Dermis microvascular lymphatic vessel endothelial cell (primary cell): ENCODE measurements around the gene ERCC8. TPM values are rescaled to one million over a fixed set of nuclear protein-coding genes. Genes with fewer than 3 reads are reported as not detected.
"Not testable (repeated sequence)": the region's sequence is repeated elsewhere in the genome, so short reads cannot be mapped to it uniquely, and the experiment has no call there.

Source experiments
- DNase-seq, 2 donors: peaks; one replicate each; pipeline versions ENCODE4 v3.0.0 to v3.0.0-alpha.2; 2010; ENCODE audit warnings: low read depth in 2 of 2
- total RNA-seq: library from RNA; depleted of rRNA; stranded (reverse); fragments of >200 nt; gene quantifications from 2 replicates; pipeline ENCODE4 v1.2.1, GENCODE V29; 2014

ERCC8 gene
- total RNA-seq, 1 donor from 2014 or later, result 12.7 TPM

- no peak for DNase-seq
These were observed 26.4 kb downstream of the ERCC8 start for GRCh38 chr5:60918466-60918865.

- DNase-seq, result no peak
These were observed 28.2 kb downstream of the ERCC8 start for GRCh38 chr5:60916646-60917045.

- no peak for DNase-seq
These were observed 41.5 kb downstream of the ERCC8 start for GRCh38 chr5:60903356-60903755.

GRCh38 chr5:60896991-60897390 lies 47.9 kb downstream of the ERCC8 start:
- no peak for DNase-seq

- DNase-seq, result no peak
These were observed 51.3 kb downstream of the ERCC8 start for GRCh38 chr5:60893521-60893920.

- no peak for DNase-seq
These were observed 53.2 kb downstream of the ERCC8 start for GRCh38 chr5:60891667-60892066.

GRCh38 chr5:60888359-60889061 lies 56.4 kb downstream of the ERCC8 start:
- no peak for DNase-seq

- no peak for DNase-seq
These were observed 57.1 kb downstream of the ERCC8 start for GRCh38 chr5:60887746-60888145.

GRCh38 chr5:60887096-60887495 lies 57.8 kb downstream of the ERCC8 start:
- no peak for DNase-seq

- DNase-seq, result no peak
These were observed 58.7 kb downstream of the ERCC8 start for GRCh38 chr5:60886158-60886557.

GRCh38 chr5:60883229-60883628 lies 61.6 kb downstream of the ERCC8 start:
- DNase-seq, result peak in 1 of 2 donors; percentile 26

GRCh38 chr5:60872892-60873291 lies 72.0 kb downstream of the ERCC8 start:
- DNase-seq, result no peak

- no peak for DNase-seq
These were observed 74.0 kb downstream of the ERCC8 start for GRCh38 chr5:60870857-60871256.

- not testable (repeated sequence) for DNase-seq
These were observed 84.3 kb downstream of the ERCC8 start for GRCh38 chr5:60860572-60860971.

GRCh38 chr5:60856066-60856465 lies 88.8 kb downstream of the ERCC8 start:
- DNase-seq, result no peak

- DNase-seq, result no peak
These were observed 91.9 kb downstream of the ERCC8 start for GRCh38 chr5:60852940-60853339.

- DNase-seq, result no peak
These were observed 92.6 kb downstream of the ERCC8 start for GRCh38 chr5:60852317-60852716.

- DNase-seq, result no peak
These were observed 93.2 kb downstream of the ERCC8 start for GRCh38 chr5:60851626-60852025.

- no peak for DNase-seq
These were observed 98.6 kb downstream of the ERCC8 start for GRCh38 chr5:60846298-60846697.

GRCh38 chr5:60843936-60844905 lies 100.6 kb downstream of the ERCC8 start, which contains the start of gene ELOVL7:
Gene ELOVL7 (minus strand): TSS chr5:60844269. CDS start chr5:60787397, 56,872 bp downstream.
- DNase-seq, result peak in 1 of 2 donors; percentile 68

GRCh38 chr5:60843386-60843935 lies 101.4 kb downstream of the ERCC8 start:
- no peak for DNase-seq

- no peak for DNase-seq
These were observed 101.9 kb downstream of the ERCC8 start for GRCh38 chr5:60842871-60843385.
